CD4-positive, alpha-beta T cell treated with Interleukin-4 for 4 hours (primary cell): ENCODE measurements around the gene PIK3C2B.
A peak's percentile ranks its signal among the peaks of the same experiment; 100 is the strongest.

ENCODE experiments used
- DNase-seq: peaks from one replicate; pipeline ENCODE4 v3.0.0-alpha.2; 2020

PIK3C2B gene

GRCh38 chr1:204477036-204477740 lies 17.4 kb downstream of the PIK3C2B start:
- no peak for DNase-seq

- no peak for DNase-seq
Observed at GRCh38 chr1:204476563-204476962, 18.0 kb downstream of the PIK3C2B start.

- DNase-seq, result no peak
Observed at GRCh38 chr1:204475656-204476432, 18.8 kb downstream of the PIK3C2B start.

GRCh38 chr1:204473400-204473965 lies 21.1 kb downstream of the PIK3C2B start:
- no peak for DNase-seq

- no peak for DNase-seq
Observed at GRCh38 chr1:204472660-204473059, 21.9 kb downstream of the PIK3C2B start.

GRCh38 chr1:204471687-204472086 lies 22.9 kb downstream of the PIK3C2B start:
- no peak for DNase-seq

GRCh38 chr1:204469304-204469703 lies 25.3 kb downstream of the PIK3C2B start:
- no peak for DNase-seq

- DNase-seq, result no peak
Observed at GRCh38 chr1:204468766-204469302, 25.8 kb downstream of the PIK3C2B start.

- DNase-seq, result no peak
Observed at GRCh38 chr1:204468206-204468605, 26.4 kb downstream of the PIK3C2B start.

- no peak for DNase-seq
Observed at GRCh38 chr1:204466416-204467405, 27.9 kb downstream of the PIK3C2B start.

- DNase-seq, result no peak
Observed at GRCh38 chr1:204465546-204466415, 28.8 kb downstream of the PIK3C2B start.

GRCh38 chr1:204464701-204465100 lies 29.9 kb downstream of the PIK3C2B start:
- DNase-seq, result no peak

- peak; percentile 17 for DNase-seq
Observed at GRCh38 chr1:204464187-204464631, 30.4 kb downstream of the PIK3C2B start.

- DNase-seq, result no peak
Observed at GRCh38 chr1:204463125-204464060, 31.2 kb downstream of the PIK3C2B start.

GRCh38 chr1:204462229-204462561 lies 32.4 kb downstream of the PIK3C2B start:
- no peak for DNase-seq

- DNase-seq, result peak; percentile 31
Observed at GRCh38 chr1:204461331-204462228, 33.0 kb downstream of the PIK3C2B start.

GRCh38 chr1:204460346-204460745 lies 34.3 kb downstream of the PIK3C2B start:
- no peak for DNase-seq

GRCh38 chr1:204459706-204460105 lies 34.9 kb downstream of the PIK3C2B start:
- no peak for DNase-seq

- DNase-seq, result no peak
Observed at GRCh38 chr1:204457666-204458065, 36.9 kb downstream of the PIK3C2B start.
